T-helper 22 cell (primary cell): Measurements from ENCODE around the gene CDHR5.
"Not testable (repeated sequence)": the region's sequence is repeated elsewhere in the genome, so short reads cannot be mapped to it uniquely, and the experiment has no call there.

Experiments used
- DNase-seq: peaks from one replicate; pipeline ENCODE4 v3.0.0-alpha.2; 2020; ENCODE audit warnings: low read depth

Gene CDHR5

GRCh38 chr11:624705-625635 is at the start of gene CDHR5:
CDHR5 (minus strand) TSS chr11:624955; CDS start chr11:624902, 53 bp downstream.
- DNase-seq = no peak

- DNase-seq = no peak
Observed at GRCh38 chr11:674406-674805, 49.7 kb upstream of the CDHR5 start.

- no peak for DNase-seq
Observed at GRCh38 chr11:673866-674265, 49.1 kb upstream of the CDHR5 start.

GRCh38 chr11:665704-666281 is 41.0 kb upstream of the CDHR5 start:
- no peak for DNase-seq

- no peak for DNase-seq
Observed at GRCh38 chr11:665062-665703, 40.4 kb upstream of the CDHR5 start.

- DNase-seq = no peak
Observed at GRCh38 chr11:662689-663274, 38.0 kb upstream of the CDHR5 start.

- DNase-seq = no peak
Observed at GRCh38 chr11:660681-661444, 36.1 kb upstream of the CDHR5 start.

- DNase-seq = no peak
Observed at GRCh38 chr11:660281-660680, 35.5 kb upstream of the CDHR5 start.

GRCh38 chr11:659532-660085 is 34.9 kb upstream of the CDHR5 start:
- no peak for DNase-seq

GRCh38 chr11:657691-658126 is 33.0 kb upstream of the CDHR5 start:
- DNase-seq = no peak

- no peak for DNase-seq
Observed at GRCh38 chr11:656866-657265, 32.1 kb upstream of the CDHR5 start.

- no peak for DNase-seq
Observed at GRCh38 chr11:656426-656825, 31.7 kb upstream of the CDHR5 start.

GRCh38 chr11:655036-655726 is 30.4 kb upstream of the CDHR5 start:
- no peak for DNase-seq

GRCh38 chr11:654444-654843 is 29.7 kb upstream of the CDHR5 start:
- not testable (repeated sequence) for DNase-seq

GRCh38 chr11:653837-654236 is 29.1 kb upstream of the CDHR5 start:
- no peak for DNase-seq

GRCh38 chr11:653136-653535 is 28.4 kb upstream of the CDHR5 start:
- DNase-seq = not testable (repeated sequence)

GRCh38 chr11:650482-650881 is 25.7 kb upstream of the CDHR5 start:
- DNase-seq = no peak

- DNase-seq = not testable (repeated sequence)
Observed at GRCh38 chr11:647672-648158, 23.0 kb upstream of the CDHR5 start.

- no peak for DNase-seq
Observed at GRCh38 chr11:646214-646613, 21.5 kb upstream of the CDHR5 start.

- DNase-seq = no peak
Observed at GRCh38 chr11:645536-645935, 20.8 kb upstream of the CDHR5 start.
